Gastroesophageal sphincter (tissue), 3 donors: Measurements from ENCODE around the gene TMOD1.
"Not testable (repeated sequence)": the region's sequence is repeated elsewhere in the genome, so short reads cannot be mapped to it uniquely, and the experiment has no call there.

Source experiments
- CTCF ChIP-seq, 4 experiments: fragments of 200-600 bp in 2 of 4; fragments of 450-650 bp in 2 of 4; sonication (generic) in 1 of 4; IDR thresholded peaks; one replicate each; pipeline ENCODE4 v1.5.1; 2017 to 2019; ENCODE audit warnings: antibody characterized with exemption in 4 of 4, mild to moderate bottlenecking in 2 of 4, moderate library complexity in 2 of 4
- POLR2A ChIP-seq, 2 donors: fragments of 450-650 bp; IDR thresholded peaks; one replicate each; pipeline ENCODE4 v1.6.1; 2017; ENCODE audit warnings: antibody characterized with exemption in 2 of 2, mild to moderate bottlenecking in 2 of 2, moderate library complexity in 1 of 2

DNA sequence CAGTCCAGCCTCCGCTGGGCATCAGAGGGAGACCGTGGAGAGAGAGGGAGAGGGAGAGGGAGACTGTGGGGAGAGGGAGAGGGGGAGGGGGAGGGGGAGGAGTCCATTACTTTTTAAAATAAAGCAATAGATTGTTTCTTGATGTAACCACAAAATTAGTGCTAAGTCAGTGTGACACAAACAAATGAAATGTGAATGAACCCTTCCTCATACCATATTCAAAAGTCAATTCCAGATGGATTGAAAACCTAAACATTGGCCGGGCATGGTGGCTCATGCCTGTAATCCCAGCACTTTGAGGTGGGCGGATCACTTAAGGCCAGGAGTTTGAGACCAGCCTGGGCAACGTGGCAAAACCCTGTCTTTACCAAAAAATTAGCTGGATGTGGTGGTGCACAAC is 2.6 kb upstream of the TMOD1 start:
- TF ChIP-seq CTCF, POLR2A (IDR thresholded peaks at IDR 0.05): not testable (repeated sequence)
